Spleen (tissue), 11 donors: ENCODE data around the gene LRRC57. TPM values are rescaled to one million over a fixed set of nuclear protein-coding genes. Genes with fewer than 3 reads are reported as not detected.

Experiments
- DNase-seq: peaks from one replicate; pipeline ENCODE4 v3.0.0-alpha.2; 2020
- H3K27ac ChIP-seq, 8 donors: fragments of 200-600 bp; sonication (generic) in 7 of 8; 1 replicate in 4 of 8; 2 replicates in 4 of 8; pipeline versions ENCODE4 v1.5.0 to v1.8.0; 2016 to 2021; ENCODE audit warnings: inconsistent platforms in 4 of 8, mild to moderate bottlenecking in 4 of 8, moderate library complexity in 1 of 8
- H3K27me3 ChIP-seq, 7 donors: fragments of 200-600 bp; sonication (generic) in 6 of 7; replicated peaks in 1 of 7; 1 replicate in 4 of 7; 2 replicates in 3 of 7; pipeline versions ENCODE4 v1.5.0 to v1.8.0; 2016 to 2021; ENCODE audit warnings: inconsistent platforms in 3 of 7, mild to moderate bottlenecking in 1 of 7
- H3K36me3 ChIP-seq, 6 donors: fragments of 200-600 bp; sonication (generic) in 5 of 6; 1 replicate in 4 of 6; 2 replicates in 2 of 6; pipeline versions ENCODE4 v1.5.0 to v1.8.0; 2016 to 2021; ENCODE audit warnings: inconsistent platforms in 2 of 6
- H3K4me1 ChIP-seq, 6 donors: fragments of 200-600 bp; sonication (generic) in 5 of 6; 1 replicate in 3 of 6; 2 replicates in 3 of 6; pipeline versions ENCODE4 v1.5.0 to v1.8.0; 2016 to 2021; ENCODE audit warnings: inconsistent platforms in 3 of 6
- H3K4me3 ChIP-seq, 8 donors: fragments of 200-600 bp; sonication (generic) in 7 of 8; 1 replicate in 4 of 8; 2 replicates in 4 of 8; pipeline versions ENCODE4 v1.5.0 to v1.8.0; 2016 to 2021; ENCODE audit warnings: inconsistent platforms in 4 of 8, mild to moderate bottlenecking in 4 of 8, moderate library complexity in 2 of 8
- H3K9me3 ChIP-seq, 8 donors: fragments of 200-600 bp; sonication (generic) in 7 of 8; 1 replicate in 4 of 8; 2 replicates in 4 of 8; pipeline versions ENCODE4 v1.5.0 to v1.8.0; 2016 to 2021; ENCODE audit warnings: inconsistent platforms in 4 of 8
- POLR2A ChIP-seq, 3 donors: fragments of 450-650 bp; IDR thresholded peaks; one replicate each; pipeline ENCODE4 v1.5.1; 2017; ENCODE audit warnings: antibody characterized with exemption in 3 of 3, mild to moderate bottlenecking in 1 of 3
- POLR2AphosphoS5 ChIP-seq, 3 donors: sonication (generic); formaldehyde crosslinking; IDR thresholded peaks; one replicate each; pipeline ENCODE4 v1.5.1; 2017; ENCODE audit warnings: antibody characterized with exemption in 3 of 3
- whole genome bisulfite sequencing, 5 donors: extraction: QIAGEN DNeasy Blood & Tissue Kit in 3 of 5; methylation state at CpG; one replicate each; pipeline versions ENCODE4 v1.1.5 to v1.1.7; 2013 to 2018; 5-methylcytosine and 5-hydroxymethylcytosine counted together
- intact Hi-C: fragments of 100-400 bp; cut with DNase I; formaldehyde crosslinking; loops from one replicate; pipeline ENCODE4 v1.15.0; 2023; ENCODE audit warnings: low total_unique reads
- polyA plus RNA-seq, 3 donors: library from polyadenylated mRNA; stranded (reverse); fragments of 200-250 nt; gene quantifications; one replicate each; pipeline ENCODE4 v1.2.1, GENCODE V29; 2013
- total RNA-seq, 7 donors: library from RNA; depleted of rRNA in 3 of 7; stranded (reverse); fragments of >200 nt in 3 of 7; fragmentation: NEBNext Ultra II Directional in 4 of 7; extraction: Animal tissue kit (Norgen Biotek cat#: 25700) in 4 of 7; gene quantifications; one replicate each; pipeline versions ENCODE4 v1.1.0 to v1.2.1, GENCODE V29; 2016 to 2021
- TF ChIP-seq, protein P1 (sequence below), 11 experiments: fragments of 200-600 bp in 7 of 11; fragments of 450-650 bp in 4 of 11; sonication (generic) in 4 of 11; IDR thresholded peaks in 8 of 11; conservative IDR thresholded peaks in 3 of 11; 1 replicate in 7 of 11; 2 replicates in 4 of 11; pipeline versions ENCODE4 v1.4.0 to v1.8.0; 2016 to 2021; ENCODE audit warnings: antibody characterized with exemption in 11 of 11, inconsistent platforms in 4 of 11, mild to moderate bottlenecking in 1 of 11
- donor health status: healthy with polysubstance abuse.
- donor health status: DM: no; HTN: no; CAD: no; lungs with moderate emphysema.
- donor health status: DM: no; HTN: no; CAD: no.
- donor health status: Bipolar disorder and iron deficiency.
- donor health status: healthy.
- donor health status: DM: no; HTN: no; CAD: no.
- donor health status: DM: yes; HTN: yes; CAD: no.

The LRRC57 gene
- total and polyA plus RNA-seq, 10 donors = 3.9 to 21.4 (median 16.3) TPM

DNA sequence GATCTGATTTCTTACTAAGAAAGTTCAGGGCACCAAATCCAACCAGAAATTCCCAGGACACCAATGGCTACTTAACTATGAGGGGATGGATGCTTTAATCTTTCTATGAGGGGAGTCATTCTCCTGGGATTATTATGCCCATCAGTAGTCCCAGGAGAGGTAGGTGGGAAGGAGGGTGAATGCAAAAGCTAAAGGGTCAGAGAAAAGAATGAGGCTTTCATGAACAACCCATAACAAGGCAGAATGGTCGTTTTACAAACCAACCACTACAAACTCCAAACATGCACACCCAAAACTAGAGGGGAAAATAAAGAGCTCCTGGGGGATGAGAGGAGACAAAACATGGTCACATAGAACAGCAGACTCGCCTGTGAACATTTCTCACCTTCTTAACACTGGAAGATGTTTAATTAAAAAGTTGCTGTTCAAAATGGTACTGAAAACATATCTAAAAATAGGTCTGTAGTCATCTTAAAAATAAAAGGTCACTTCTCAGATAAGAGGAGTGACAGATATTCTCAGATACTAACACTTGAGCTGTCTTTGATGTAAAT is 30.5 kb upstream of the LRRC57 start:
- H3K9me3 ChIP-seq = no peaks in the 10 kb centered on the region
- intact Hi-C loops = no loop called here
- TF ChIP-seq POLR2AphosphoS5 (IDR thresholded peaks at IDR 0.05) (no peak), POLR2A (IDR thresholded peaks at IDR 0.05) (no peak)
- TF ChIP-seq, protein P1, sequence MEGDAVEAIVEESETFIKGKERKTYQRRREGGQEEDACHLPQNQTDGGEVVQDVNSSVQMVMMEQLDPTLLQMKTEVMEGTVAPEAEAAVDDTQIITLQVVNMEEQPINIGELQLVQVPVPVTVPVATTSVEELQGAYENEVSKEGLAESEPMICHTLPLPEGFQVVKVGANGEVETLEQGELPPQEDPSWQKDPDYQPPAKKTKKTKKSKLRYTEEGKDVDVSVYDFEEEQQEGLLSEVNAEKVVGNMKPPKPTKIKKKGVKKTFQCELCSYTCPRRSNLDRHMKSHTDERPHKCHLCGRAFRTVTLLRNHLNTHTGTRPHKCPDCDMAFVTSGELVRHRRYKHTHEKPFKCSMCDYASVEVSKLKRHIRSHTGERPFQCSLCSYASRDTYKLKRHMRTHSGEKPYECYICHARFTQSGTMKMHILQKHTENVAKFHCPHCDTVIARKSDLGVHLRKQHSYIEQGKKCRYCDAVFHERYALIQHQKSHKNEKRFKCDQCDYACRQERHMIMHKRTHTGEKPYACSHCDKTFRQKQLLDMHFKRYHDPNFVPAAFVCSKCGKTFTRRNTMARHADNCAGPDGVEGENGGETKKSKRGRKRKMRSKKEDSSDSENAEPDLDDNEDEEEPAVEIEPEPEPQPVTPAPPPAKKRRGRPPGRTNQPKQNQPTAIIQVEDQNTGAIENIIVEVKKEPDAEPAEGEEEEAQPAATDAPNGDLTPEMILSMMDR (IDR thresholded peaks at IDR 0.05 in 8 of 11, conservative IDR thresholded peaks at IDR 0.05 in 3 of 11) = no peak
- WGBS, 5 donors = 69 to 91% (median 79%) methylated on average over 2 of the region's 2 CpGs
- no peak overlapping the region for H3K4me3 ChIP-seq
- no peaks in the 10 kb centered on the region for H3K36me3 ChIP-seq
- peaks cover 0 to 18% (median 0%) of the 10 kb centered on the region in 7 donors for H3K27me3 ChIP-seq
- no peak for DNase-seq
- H3K27ac ChIP-seq = no peak overlapping the region
- peaks cover 23 to 75% (median 55%) of the 10 kb centered on the region in 6 donors for H3K4me1 ChIP-seq

DNA sequence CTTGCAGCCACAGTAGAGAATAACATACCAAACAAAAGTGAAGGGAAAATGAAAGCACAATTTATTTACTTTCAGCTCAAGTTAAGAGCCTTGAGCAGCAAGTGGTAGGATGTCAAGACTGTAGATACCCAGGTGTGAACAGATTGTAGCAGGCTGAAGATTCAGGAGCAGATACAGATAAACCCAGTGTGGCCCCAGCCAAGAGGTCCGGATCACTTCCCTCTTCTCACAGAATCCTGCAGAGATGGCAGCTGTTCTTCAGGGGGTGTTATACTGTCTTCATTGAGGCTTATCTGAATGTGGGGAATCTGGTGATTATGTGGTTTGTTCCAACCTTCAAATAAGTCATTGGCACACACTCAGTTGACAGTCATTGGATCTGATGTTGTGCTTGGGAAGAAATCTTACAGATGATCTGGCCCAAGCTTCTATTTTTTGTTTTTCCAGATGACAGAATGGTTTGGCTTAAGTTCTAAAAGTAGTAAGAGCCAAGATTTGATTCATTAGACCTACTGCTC is 29.0 kb upstream of the LRRC57 start:
- Histone ChIP-seq H3K27ac (peak overlapping the region in 2 of 8 donors; percentile 35 to 42), H3K4me1 (peaks cover 13 to 61% (median 47%) of the 10 kb centered on the region in 6 donors), H3K27me3 (peaks cover 0 to 18% (median 0%) of the 10 kb centered on the region in 7 donors), H3K36me3 (no peaks in the 10 kb centered on the region), H3K4me3 (peak overlapping the region in 1 of 8 donors; percentile 22), H3K9me3 (no peaks in the 10 kb centered on the region)
- TF ChIP-seq, protein P1 (IDR thresholded peaks at IDR 0.05 in 8 of 11, conservative IDR thresholded peaks at IDR 0.05 in 3 of 11) = no peak
- TF ChIP-seq POLR2AphosphoS5 (IDR thresholded peaks at IDR 0.05) = no peak
- TF ChIP-seq POLR2A (IDR thresholded peaks at IDR 0.05) = no peak
- intact Hi-C loops = no loop called here
- 15 to 42% (median 29%) methylated on average over 1 of the region's 1 CpG for whole genome bisulfite sequencing, 5 donors
- DNase-seq = no peak

DNA sequence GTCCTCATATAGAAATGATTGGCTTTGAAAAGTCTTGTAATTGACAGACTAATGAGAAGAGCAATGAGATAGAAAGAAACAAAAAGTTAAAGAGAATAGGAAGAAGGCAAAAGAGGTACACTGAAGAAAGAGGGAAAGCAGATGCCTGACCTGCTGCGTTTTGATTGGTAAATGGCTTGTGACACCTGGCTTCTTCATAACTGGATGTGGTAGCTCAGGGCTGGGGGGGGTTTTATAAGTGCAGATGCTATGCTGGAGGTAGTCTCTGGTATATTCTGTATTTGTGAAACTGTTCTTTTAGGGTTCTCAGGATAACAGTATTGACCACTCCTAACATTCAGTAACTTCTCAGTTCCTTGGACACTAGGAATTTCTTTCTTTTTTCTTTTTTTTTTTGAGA is 28.2 kb upstream of the LRRC57 start:
- H3K36me3 ChIP-seq = no peaks in the 10 kb centered on the region
- intact Hi-C loops = no loop called here
- peaks cover 0 to 18% (median 0%) of the 10 kb centered on the region in 7 donors for H3K27me3 ChIP-seq
- 67 to 87% (median 69%) methylated on average over 1 of the region's 1 CpG for WGBS, 5 donors
- H3K4me3 ChIP-seq = peak overlapping the region in 5 of 8 donors; percentile 74 to 96 (median 85)
- no peak overlapping the region for H3K27ac ChIP-seq
- TF ChIP-seq, protein P1 (IDR thresholded peaks at IDR 0.05 in 8 of 11, conservative IDR thresholded peaks at IDR 0.05 in 3 of 11) = no peak
- TF ChIP-seq POLR2AphosphoS5 (IDR thresholded peaks at IDR 0.05) (no peak), POLR2A (IDR thresholded peaks at IDR 0.05) (no peak)
- peaks cover 10 to 53% (median 40%) of the 10 kb centered on the region in 6 donors for H3K4me1 ChIP-seq
- no peaks in the 10 kb centered on the region for H3K9me3 ChIP-seq
- no peak for DNase-seq

DNA sequence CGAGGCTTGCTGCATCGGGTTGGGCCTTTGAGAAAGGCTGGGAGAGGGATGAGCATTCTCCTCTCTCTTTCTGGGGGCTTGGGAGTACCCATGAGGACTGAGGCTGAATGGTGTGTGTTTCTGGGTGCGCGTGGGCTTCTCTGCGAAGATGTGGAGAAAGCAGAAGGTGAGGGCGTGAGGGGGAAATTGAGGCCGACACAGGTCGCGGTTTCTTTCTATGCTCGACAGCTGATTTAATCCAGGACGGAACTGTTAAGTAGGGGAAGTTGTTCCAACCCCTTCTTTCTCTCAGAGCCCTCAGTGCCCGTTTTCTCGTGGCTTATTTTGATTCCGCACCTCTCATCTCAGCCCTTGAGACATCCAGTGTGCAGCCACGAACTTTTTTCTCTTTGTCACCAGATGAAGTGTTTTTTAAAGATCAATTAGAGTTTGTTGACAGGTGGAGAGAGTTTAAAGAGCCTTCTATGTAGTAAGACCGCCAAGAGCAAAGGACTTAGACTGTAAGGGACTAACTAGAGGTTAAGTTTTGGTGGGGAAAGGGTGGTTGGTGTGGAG is 27.5 kb upstream of the LRRC57 start:
- no peak for TF ChIP-seq POLR2A (IDR thresholded peaks at IDR 0.05)
- no peak for TF ChIP-seq POLR2AphosphoS5 (IDR thresholded peaks at IDR 0.05)
- TF ChIP-seq, protein P1 (IDR thresholded peaks at IDR 0.05 in 8 of 11, conservative IDR thresholded peaks at IDR 0.05 in 3 of 11) = no peak
- Histone ChIP-seq H3K4me3 (peak overlapping the region; percentile 71 to 96 (median 84)), H3K36me3 (no peaks in the 10 kb centered on the region), H3K27ac (peak overlapping the region; percentile 58 to 89 (median 86)), H3K4me1 (peaks cover 7 to 46% (median 34%) of the 10 kb centered on the region in 6 donors), H3K9me3 (no peaks in the 10 kb centered on the region), H3K27me3 (peaks cover 0 to 18% (median 0%) of the 10 kb centered on the region in 7 donors)
- no peak for DNase-seq
- intact Hi-C loops = no loop called here
- 5 to 8% (median 7%) methylated on average over 14 to 16 of the region's 16 CpGs for WGBS, 5 donors
